ENCODE data around the gene PCDHA1. TPM values are rescaled to one million over a fixed set of nuclear protein-coding genes. Genes with fewer than 3 reads are reported as not detected.
"Not testable (repeated sequence)": the region's sequence is repeated elsewhere in the genome, so short reads cannot be mapped to it uniquely, and the experiment has no call there.

The PCDHA1 gene
- total RNA-seq, 4 donors from 2014 or later: 0.41 TPM; not detected in 3

DNA sequence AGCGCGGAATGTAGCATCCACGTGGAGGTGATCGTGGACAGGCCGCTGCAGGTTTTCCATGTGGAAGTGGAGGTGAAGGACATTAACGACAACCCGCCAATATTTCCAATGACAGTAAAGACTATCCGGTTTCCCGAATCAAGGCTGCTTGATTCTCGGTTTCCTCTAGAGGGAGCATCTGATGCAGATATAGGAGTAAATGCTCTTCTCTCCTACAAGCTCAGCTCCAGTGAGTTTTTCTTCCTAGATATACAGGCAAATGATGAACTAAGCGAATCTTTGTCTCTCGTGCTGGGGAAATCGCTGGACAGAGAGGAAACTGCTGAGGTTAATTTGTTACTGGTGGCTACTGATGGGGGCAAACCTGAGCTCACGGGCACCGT is 9.3 kb downstream of the PCDHA1 start:
- Histone ChIP-seq H3K9me3 (peaks cover 0 to 7% of the 10 kb centered on the region in 2 donors), H3K27ac (no peak overlapping the region), H3K4me1 (no peaks in the 10 kb centered on the region), H3K27me3 (no peaks in the 10 kb centered on the region), H3K36me3 (no peaks in the 10 kb centered on the region), H3K4me3 (peak overlapping the region in 1 of 2 donors; percentile 23)
- intact Hi-C loops (cut with DNase I; ENCODE audit: low total_unique reads): no loop called here
- TF ChIP-seq, protein P1, sequence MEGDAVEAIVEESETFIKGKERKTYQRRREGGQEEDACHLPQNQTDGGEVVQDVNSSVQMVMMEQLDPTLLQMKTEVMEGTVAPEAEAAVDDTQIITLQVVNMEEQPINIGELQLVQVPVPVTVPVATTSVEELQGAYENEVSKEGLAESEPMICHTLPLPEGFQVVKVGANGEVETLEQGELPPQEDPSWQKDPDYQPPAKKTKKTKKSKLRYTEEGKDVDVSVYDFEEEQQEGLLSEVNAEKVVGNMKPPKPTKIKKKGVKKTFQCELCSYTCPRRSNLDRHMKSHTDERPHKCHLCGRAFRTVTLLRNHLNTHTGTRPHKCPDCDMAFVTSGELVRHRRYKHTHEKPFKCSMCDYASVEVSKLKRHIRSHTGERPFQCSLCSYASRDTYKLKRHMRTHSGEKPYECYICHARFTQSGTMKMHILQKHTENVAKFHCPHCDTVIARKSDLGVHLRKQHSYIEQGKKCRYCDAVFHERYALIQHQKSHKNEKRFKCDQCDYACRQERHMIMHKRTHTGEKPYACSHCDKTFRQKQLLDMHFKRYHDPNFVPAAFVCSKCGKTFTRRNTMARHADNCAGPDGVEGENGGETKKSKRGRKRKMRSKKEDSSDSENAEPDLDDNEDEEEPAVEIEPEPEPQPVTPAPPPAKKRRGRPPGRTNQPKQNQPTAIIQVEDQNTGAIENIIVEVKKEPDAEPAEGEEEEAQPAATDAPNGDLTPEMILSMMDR (IDR thresholded peaks at IDR 0.05): peak in 1 of 4 experiments; percentile 4
- no peak for TF ChIP-seq POLR2A (IDR thresholded peaks at IDR 0.05)
- DNase-seq: no peak

DNA sequence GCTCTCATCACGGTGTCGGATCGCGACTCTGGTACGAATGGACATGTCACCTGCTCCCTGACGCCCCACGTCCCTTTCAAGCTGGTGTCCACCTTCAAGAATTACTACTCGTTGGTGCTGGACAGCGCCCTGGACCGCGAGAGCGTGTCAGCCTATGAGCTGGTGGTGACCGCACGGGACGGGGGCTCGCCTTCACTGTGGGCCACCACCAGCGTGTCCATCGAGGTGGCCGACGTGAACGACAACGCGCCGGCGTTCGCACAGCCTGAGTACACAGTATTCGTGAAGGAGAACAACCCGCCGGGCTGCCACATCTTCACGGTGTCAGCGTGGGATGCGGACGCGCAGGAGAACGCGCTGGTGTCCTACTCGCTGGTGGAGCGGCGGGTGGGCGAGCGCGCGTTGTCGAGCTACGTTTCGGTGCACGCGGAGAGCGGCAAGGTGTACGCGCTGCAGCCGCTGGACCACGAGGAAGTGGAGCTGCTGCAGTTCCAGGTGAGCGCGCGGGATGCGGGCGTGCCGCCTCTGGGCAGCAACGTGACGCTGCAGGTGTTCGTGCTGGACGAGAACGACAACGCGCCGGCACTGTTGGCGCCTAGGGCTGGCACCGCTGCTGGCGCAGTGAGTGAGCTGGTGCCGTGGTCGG is 10.3 kb downstream of the PCDHA1 start:
- not testable (repeated sequence) for DNase-seq, H3K27me3 ChIP-seq

DNA sequence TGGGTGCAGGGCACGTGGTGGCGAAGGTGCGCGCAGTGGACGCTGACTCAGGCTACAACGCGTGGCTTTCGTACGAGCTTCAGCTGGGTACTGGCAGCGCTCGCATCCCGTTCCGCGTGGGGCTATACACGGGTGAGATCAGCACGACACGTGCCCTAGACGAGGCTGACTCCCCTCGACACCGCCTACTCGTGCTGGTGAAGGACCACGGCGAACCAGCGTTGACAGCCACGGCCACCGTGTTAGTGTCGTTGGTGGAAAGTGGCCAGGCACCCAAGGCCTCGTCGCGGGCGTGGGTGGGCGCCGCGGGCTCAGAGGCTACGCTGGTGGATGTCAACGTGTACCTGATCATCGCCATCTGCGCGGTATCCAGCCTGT is 10.8 kb downstream of the PCDHA1 start:
- intact Hi-C loops (cut with DNase I; ENCODE audit: low total_unique reads): no loop called here
- peaks cover 0 to 7% of the 10 kb centered on the region in 2 donors for H3K9me3 ChIP-seq
- no peak for DNase-seq
- no peaks in the 10 kb centered on the region for H3K36me3 ChIP-seq
- H3K27ac ChIP-seq: no peak overlapping the region
- TF ChIP-seq, protein P1 (IDR thresholded peaks at IDR 0.05): no peak
- no peak for TF ChIP-seq POLR2A (IDR thresholded peaks at IDR 0.05)
- no peak overlapping the region for H3K4me3 ChIP-seq
- H3K4me1 ChIP-seq: no peaks in the 10 kb centered on the region
- H3K27me3 ChIP-seq: no peaks in the 10 kb centered on the region

More for the DNA sequence above, 10.3 kb downstream of the PCDHA1 start:
- H3K9me3 ChIP-seq; H3K4me3 ChIP-seq; H3K27ac ChIP-seq; H3K36me3 ChIP-seq; intact Hi-C loops (cut with DNase I; ENCODE audit: low total_unique reads); H3K4me1 ChIP-seq: not testable (repeated sequence)

- Histone ChIP-seq H3K27ac (peak within 1 kb of the TSS in 1 of 2 donors; percentile 59), H3K9me3 (peaks cover 0 to 7% of the 10 kb centered on the region in 2 donors), H3K4me1 (no peaks in the 10 kb centered on the region), H3K4me3 (peak within 1 kb of the TSS; percentile 2 to 29), H3K36me3 (no peaks in the 10 kb centered on the region), H3K27me3 (no peaks in the 10 kb centered on the region)
- no peak for TF ChIP-seq POLR2A (IDR thresholded peaks at IDR 0.05)
- TF ChIP-seq, protein P1 (IDR thresholded peaks at IDR 0.05): peak in 2 of 4 experiments; percentile 27 to 32
- no peak for DNase-seq
- intact Hi-C loops (cut with DNase I; ENCODE audit: low total_unique reads): no loop called here
Measured at GRCh38 chr5:140800816-140801493, 15.0 kb downstream of the PCDHA1 start, which contains the start of gene PCDHA3. PCDHA3 (plus strand) TSS chr5:140801057.

DNA sequence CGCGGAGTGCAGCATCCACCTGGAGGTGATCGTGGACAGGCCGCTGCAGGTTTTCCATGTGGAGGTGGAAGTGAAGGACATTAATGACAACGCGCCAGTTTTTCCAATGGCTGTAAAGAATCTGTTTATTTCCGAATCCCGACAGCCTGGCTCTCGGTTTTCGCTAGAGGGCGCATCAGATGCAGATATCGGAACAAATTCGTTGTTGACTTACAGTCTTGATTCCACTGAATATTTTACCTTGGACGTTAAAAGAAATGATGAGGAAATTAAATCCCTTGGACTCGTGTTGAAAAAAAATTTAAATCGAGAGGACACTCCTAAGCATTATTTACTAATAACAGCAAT is 15.5 kb downstream of the PCDHA1 start:
- peak overlapping the region in 1 of 2 donors; percentile 59 for H3K27ac ChIP-seq
- no peaks in the 10 kb centered on the region for H3K4me1 ChIP-seq
- no peaks in the 10 kb centered on the region for H3K36me3 ChIP-seq
- TF ChIP-seq, protein P1 (IDR thresholded peaks at IDR 0.05): peak in 2 of 4 experiments; percentile 8 to 27
- no peak for TF ChIP-seq POLR2A (IDR thresholded peaks at IDR 0.05)
- no peaks in the 10 kb centered on the region for H3K27me3 ChIP-seq
- intact Hi-C loops (cut with DNase I; ENCODE audit: low total_unique reads): no loop called here
- peaks cover 0 to 4% of the 10 kb centered on the region in 2 donors for H3K9me3 ChIP-seq
- peak overlapping the region; percentile 2 to 29 for H3K4me3 ChIP-seq
- no peak for DNase-seq

DNA sequence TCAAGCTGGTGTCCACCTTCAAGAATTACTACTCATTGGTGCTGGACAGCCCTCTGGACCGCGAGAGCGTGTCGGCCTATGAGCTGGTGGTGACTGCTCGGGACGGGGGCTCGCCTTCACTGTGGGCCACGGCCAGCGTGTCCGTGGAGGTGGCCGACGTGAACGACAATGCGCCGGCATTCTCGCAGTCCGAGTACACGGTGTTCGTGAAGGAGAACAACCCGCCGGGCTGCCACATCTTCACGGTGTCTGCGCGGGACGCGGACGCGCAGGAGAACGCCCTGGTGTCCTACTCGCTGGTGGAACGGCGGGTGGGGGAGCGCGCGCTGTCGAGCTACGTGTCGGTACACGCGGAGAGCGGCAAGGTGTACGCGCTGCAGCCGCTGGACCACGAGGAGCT is 16.4 kb downstream of the PCDHA1 start:
- H3K4me1 ChIP-seq; H3K27ac ChIP-seq; H3K4me3 ChIP-seq; H3K36me3 ChIP-seq; H3K27me3 ChIP-seq; H3K9me3 ChIP-seq; intact Hi-C loops (cut with DNase I; ENCODE audit: low total_unique reads); DNase-seq: not testable (repeated sequence)

Data from uterus (tissue), 4 donors.